Breast epithelium (tissue), 3 donors: Measurements from ENCODE around the gene HEXIM1.

Source experiments
- POLR2AphosphoS5 ChIP-seq, 3 donors: sonication (generic); formaldehyde crosslinking; IDR thresholded peaks; one replicate each; pipeline ENCODE4 v1.6.1; 2017; ENCODE audit warnings: antibody characterized with exemption in 3 of 3
- TF ChIP-seq, protein P1 (sequence below), 3 donors: fragments of 450-650 bp; IDR thresholded peaks; one replicate each; pipeline ENCODE4 v1.5.1; 2016 to 2017; ENCODE audit warnings: antibody characterized with exemption in 3 of 3, mild to moderate bottlenecking in 3 of 3, moderate library complexity in 3 of 3

DNA sequence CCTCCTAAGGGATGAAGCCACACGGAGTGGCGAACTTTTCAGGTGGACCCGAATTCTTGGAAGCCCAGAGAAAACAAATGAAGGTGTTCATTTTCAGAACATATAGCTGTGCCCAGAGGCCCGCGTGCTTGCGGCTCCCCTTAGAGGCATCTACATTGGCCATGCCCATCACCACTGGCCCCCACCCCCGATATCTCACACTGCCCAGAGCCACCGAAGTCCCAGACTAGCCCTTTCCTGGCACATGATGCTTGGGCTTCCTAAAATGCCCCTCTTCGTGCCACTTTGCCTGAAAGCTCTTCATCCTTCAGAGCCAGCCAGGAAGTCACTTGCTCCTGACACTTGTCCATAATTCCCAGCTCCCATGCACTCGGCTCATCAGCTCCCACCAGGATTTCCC lies 2.1 kb upstream of the HEXIM1 start:
- TF ChIP-seq, protein P1, sequence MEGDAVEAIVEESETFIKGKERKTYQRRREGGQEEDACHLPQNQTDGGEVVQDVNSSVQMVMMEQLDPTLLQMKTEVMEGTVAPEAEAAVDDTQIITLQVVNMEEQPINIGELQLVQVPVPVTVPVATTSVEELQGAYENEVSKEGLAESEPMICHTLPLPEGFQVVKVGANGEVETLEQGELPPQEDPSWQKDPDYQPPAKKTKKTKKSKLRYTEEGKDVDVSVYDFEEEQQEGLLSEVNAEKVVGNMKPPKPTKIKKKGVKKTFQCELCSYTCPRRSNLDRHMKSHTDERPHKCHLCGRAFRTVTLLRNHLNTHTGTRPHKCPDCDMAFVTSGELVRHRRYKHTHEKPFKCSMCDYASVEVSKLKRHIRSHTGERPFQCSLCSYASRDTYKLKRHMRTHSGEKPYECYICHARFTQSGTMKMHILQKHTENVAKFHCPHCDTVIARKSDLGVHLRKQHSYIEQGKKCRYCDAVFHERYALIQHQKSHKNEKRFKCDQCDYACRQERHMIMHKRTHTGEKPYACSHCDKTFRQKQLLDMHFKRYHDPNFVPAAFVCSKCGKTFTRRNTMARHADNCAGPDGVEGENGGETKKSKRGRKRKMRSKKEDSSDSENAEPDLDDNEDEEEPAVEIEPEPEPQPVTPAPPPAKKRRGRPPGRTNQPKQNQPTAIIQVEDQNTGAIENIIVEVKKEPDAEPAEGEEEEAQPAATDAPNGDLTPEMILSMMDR (IDR thresholded peaks at IDR 0.05): no peak
- TF ChIP-seq POLR2AphosphoS5 (IDR thresholded peaks at IDR 0.05): no peak
